SIG-M5 (cell line): ENCODE results near the gene SAMD4A.

Source experiments
- DNase-seq: peaks from one replicate; lab custom pipeline; 2025; lab: John Stamatoyannopoulos, UW

SAMD4A gene

GRCh38 chr14:54708161-54708560 lies 141.2 kb downstream of the SAMD4A start:
- DNase-seq, result no peak

- no peak for DNase-seq
Observed at GRCh38 chr14:54708982-54709381, 142.1 kb downstream of the SAMD4A start.

- no peak for DNase-seq
Observed at GRCh38 chr14:54709444-54709843, 142.5 kb downstream of the SAMD4A start.

- no peak for DNase-seq
Observed at GRCh38 chr14:54709867-54710266, 142.9 kb downstream of the SAMD4A start.

GRCh38 chr14:54711312-54711711 lies 144.4 kb downstream of the SAMD4A start:
- DNase-seq, result no peak

- DNase-seq, result no peak
Observed at GRCh38 chr14:54711812-54712464, 145.0 kb downstream of the SAMD4A start.

- no peak for DNase-seq
Observed at GRCh38 chr14:54712465-54713200, 145.7 kb downstream of the SAMD4A start.

- no peak for DNase-seq
Observed at GRCh38 chr14:54713379-54713778, 146.5 kb downstream of the SAMD4A start.

GRCh38 chr14:54715239-54715638 lies 148.3 kb downstream of the SAMD4A start:
- DNase-seq, result no peak

GRCh38 chr14:54715811-54716210 lies 148.9 kb downstream of the SAMD4A start:
- no peak for DNase-seq

- DNase-seq, result no peak
Observed at GRCh38 chr14:54716862-54717261, 149.9 kb downstream of the SAMD4A start.

GRCh38 chr14:54718046-54718445 lies 151.1 kb downstream of the SAMD4A start:
- DNase-seq, result no peak

- DNase-seq, result no peak
Observed at GRCh38 chr14:54719406-54719805, 152.5 kb downstream of the SAMD4A start.

- DNase-seq, result no peak
Observed at GRCh38 chr14:54722791-54723432, 156.0 kb downstream of the SAMD4A start.

GRCh38 chr14:54724123-54724522 lies 157.2 kb downstream of the SAMD4A start:
- no peak for DNase-seq

GRCh38 chr14:54724676-54725325 lies 157.9 kb downstream of the SAMD4A start:
- DNase-seq, result no peak

GRCh38 chr14:54725998-54726397 lies 159.1 kb downstream of the SAMD4A start:
- no peak for DNase-seq

- no peak for DNase-seq
Observed at GRCh38 chr14:54727929-54728328, 161.0 kb downstream of the SAMD4A start.

- no peak for DNase-seq
Observed at GRCh38 chr14:54728700-54729527, 162.0 kb downstream of the SAMD4A start.

- peak; percentile 31 for DNase-seq
Observed at GRCh38 chr14:54730156-54730961, 163.4 kb downstream of the SAMD4A start.

GRCh38 chr14:54734966-54735365 lies 168.0 kb downstream of the SAMD4A start:
- no peak for DNase-seq
